GM10847 (cell line): ENCODE results near the gene ERP44.

ENCODE experiments used
- POLR2A ChIP-seq: IDR thresholded peaks from 2 replicates; pipeline ENCODE4 v1.6.1; 2011; ENCODE audit not compliant: insufficient read length; ENCODE audit errors: extremely low read depth

ERP44 gene

GRCh38 chr9:100098887-100099721 is at the start of gene ERP44, which contains the start of gene INVS:
Gene ERP44, minus strand, starts transcription at chr9:100099000. Its CDS starts 160 bp downstream, at chr9:100098840.
Gene INVS, plus strand, starts transcription at chr9:100099243. Its CDS starts 5,279 bp downstream, at chr9:100104522.
- TF ChIP-seq POLR2A = peak; percentile 80

- no peak for TF ChIP-seq POLR2A
These were observed 35.9 kb upstream of the ERP44 start for GRCh38 chr9:100134731-100135130.

- no peak for TF ChIP-seq POLR2A
These were observed 33.2 kb upstream of the ERP44 start for GRCh38 chr9:100131875-100132430.

- TF ChIP-seq POLR2A = no peak
These were observed 32.4 kb upstream of the ERP44 start for GRCh38 chr9:100131216-100131615.

- TF ChIP-seq POLR2A = no peak
These were observed 31.0 kb upstream of the ERP44 start for GRCh38 chr9:100129772-100130171.

- TF ChIP-seq POLR2A = no peak
These were observed 27.6 kb upstream of the ERP44 start for GRCh38 chr9:100126423-100126822.

- no peak for TF ChIP-seq POLR2A
These were observed 27.1 kb upstream of the ERP44 start for GRCh38 chr9:100125910-100126309.

GRCh38 chr9:100125236-100125635 is 26.4 kb upstream of the ERP44 start:
- TF ChIP-seq POLR2A = no peak

- no peak for TF ChIP-seq POLR2A
These were observed 21.5 kb upstream of the ERP44 start for GRCh38 chr9:100120286-100120685.

GRCh38 chr9:100117316-100117715 is 18.5 kb upstream of the ERP44 start:
- no peak for TF ChIP-seq POLR2A

GRCh38 chr9:100112677-100113336 is 14.0 kb upstream of the ERP44 start:
- no peak for TF ChIP-seq POLR2A

- TF ChIP-seq POLR2A = no peak
These were observed 12.4 kb upstream of the ERP44 start for GRCh38 chr9:100111235-100111634.

- no peak for TF ChIP-seq POLR2A
These were observed 9.8 kb upstream of the ERP44 start for GRCh38 chr9:100108559-100108958.

GRCh38 chr9:100106616-100107015 is 7.8 kb upstream of the ERP44 start:
- TF ChIP-seq POLR2A = no peak

GRCh38 chr9:100105861-100106260 is 7.1 kb upstream of the ERP44 start:
- TF ChIP-seq POLR2A = no peak

GRCh38 chr9:100104314-100104713 is 5.5 kb upstream of the ERP44 start:
- no peak for TF ChIP-seq POLR2A
